IPS-NIHi7 (cell line): ENCODE measurements around the gene ZNF584.
"Not testable (repeated sequence)": the region's sequence is repeated elsewhere in the genome, so short reads cannot be mapped to it uniquely, and the experiment has no call there.

Experiments used
- DNase-seq: peaks from one replicate; pipeline ENCODE4 v3.0.0; 2012; ENCODE audit warnings: mixed read lengths; ENCODE audit errors: extremely low spot score

Gene ZNF584

DNA sequence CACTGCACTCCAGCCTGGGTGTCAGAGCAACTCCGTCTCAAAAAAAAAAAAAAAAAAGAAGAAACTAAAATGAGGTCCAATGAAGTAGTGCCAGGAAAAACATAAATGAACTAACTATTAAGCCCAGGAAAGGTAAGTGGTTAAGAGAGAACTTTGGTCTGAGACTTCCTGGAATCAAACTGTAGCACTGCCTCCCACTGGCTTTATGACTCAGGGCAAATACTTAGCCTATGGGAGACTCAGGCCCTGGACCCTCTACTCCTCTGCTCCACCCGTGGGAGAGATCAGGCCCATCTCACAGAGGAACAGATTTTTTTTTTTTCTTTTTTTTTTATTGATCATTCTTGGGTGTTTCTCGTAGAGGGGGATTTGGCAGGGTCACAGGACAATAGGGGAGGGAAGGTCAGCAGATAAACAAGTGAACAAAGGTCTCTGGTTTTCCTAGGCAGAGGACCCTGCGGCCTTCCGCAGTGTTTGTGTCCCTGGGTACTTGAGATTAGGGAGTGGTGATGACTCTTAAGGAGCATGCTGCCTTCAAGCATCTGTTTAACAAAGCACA lies 4.5 kb upstream of the ZNF584 start:
- DNase-seq: not testable (repeated sequence)

DNA sequence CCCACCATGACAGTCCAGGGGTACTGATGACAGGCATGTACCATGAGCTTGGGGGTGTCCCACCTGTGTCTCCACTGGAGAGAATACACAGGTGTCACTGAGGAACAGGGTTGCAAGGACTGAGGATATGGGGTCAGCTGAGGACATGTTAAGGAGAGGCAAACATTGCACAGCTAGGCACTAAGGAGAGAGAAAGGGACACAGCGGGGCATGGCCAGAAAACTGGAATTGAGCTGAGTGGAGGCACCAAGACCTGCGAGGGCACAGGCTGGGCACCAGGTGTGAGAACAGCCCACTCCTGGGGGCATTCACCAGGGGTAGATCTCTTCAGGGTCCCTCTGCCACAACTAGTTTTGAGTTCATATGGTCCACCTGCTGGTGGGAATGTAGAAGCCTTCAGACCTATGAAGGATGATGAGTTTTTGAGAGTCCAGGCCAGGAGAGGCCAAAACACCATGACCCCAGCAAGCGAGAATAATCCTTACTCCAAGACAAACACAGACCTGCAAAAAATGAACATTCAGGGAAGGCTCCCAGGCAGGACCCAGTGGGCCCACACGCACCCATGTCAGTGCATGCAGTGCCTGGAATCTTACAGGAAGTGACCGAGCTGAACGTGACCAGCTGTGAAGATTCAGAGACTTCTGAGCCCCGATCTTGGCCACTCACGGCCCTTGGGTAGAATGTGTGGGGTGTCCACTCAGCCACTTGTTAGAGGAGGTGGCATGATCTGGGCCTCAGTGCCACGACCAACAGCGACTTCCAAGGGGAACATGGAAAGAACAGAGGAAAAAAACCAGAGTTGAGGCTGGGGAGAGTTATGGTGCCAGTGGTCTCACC lies 1.4 kb upstream of the ZNF584 start:
- DNase-seq: no peak

DNA sequence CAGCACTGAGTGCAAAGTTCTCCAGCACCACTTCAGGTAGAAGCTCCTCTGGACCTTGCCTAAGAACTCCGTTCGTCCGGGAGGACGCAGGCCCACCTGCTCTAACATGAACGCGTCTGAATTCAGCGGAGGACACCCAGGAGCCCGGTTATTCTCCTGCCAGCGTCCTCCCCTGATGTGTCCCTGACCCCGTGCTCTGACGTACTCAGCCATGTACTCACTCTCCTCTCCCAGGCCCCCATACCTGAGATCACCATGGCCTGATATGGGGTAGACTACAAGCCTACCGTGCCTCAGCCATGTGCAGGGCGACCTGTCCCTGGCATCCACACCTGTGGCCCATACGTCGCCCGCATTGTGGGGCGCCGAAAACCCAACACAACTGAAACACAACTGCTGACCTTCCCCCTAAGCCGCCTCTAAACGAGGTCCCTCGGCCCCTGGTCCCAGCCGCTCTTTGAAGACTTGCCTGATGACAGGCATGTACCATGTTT lies 744 bp upstream of the ZNF584 start:
- peak; percentile 8 for DNase-seq

DNA sequence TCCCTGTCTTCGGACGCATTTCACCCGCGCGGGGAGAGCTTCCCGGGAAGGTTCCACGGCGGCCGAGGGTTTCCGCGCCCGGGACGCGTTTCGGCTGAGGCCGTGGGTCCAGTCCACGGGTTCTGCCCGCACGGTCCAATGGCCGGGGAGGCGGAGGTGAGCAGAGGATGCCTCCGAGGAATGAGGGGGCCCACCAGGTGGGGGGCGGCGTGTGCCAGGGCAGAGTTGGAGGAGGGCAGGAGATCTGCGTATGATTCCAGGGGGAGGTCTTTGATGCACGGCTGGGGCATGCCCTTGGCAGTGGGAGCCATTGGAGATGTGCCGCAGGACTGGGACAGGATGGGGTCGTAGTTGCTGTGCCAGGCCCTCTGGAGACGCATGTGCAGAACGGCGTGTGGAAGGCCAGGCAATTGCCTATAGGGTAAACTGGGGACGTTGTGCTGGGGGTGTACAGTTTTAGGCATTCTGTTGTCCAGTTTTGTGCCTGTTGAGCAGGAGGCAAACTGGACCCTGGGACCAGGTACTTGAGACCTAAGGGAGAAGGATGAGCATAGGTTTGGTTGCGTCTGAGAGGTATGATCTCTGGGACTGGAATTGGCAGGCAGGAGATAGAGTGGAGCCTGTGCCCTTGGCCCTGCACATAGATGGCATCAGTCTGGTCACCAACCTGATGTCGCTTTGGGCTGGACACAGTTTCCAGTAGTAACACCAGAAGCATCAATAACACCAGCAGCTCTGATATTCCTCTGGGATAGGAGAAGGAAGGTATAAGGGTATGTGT lies 751 bp downstream of the ZNF584 start:
- peak; percentile 21 for DNase-seq

DNA sequence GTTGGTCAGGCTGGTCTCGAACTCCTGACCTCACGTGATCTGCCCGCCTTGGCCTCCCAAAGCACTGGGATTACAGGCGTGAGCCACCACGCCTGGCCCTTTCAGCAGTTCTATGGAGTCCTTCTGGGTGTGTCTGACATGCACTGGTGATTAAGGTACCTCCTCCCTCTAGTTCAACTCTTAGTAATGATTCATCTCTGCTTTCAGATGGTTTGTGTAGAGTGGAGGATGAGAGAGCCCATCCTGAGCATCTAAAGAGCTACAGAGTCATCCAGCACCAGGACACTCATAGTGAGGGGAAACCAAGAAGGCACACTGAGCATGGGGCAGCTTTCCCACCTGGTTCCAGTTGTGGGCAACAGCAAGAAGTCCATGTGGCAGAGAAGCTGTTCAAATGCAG lies 8.2 kb downstream of the ZNF584 start:
- no peak for DNase-seq

DNA sequence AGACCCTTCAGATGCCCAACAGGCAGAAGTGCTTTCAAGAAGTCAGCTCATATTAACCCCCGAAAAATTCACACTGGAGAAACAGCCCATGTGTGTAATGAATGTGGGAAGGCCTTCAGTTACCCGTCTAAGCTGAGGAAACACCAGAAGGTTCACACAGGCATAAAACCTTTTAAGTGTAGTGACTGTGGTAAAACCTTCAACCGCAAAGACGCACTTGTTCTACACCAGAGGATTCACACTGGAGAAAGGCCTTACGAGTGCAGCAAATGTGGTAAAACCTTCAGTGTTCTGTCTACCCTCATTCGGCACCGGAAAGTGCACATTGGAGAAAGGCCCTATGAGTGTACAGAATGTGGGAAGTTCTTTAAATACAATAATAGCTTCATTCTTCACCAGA lies 8.6 kb downstream of the ZNF584 start:
- no peak for DNase-seq

DNA sequence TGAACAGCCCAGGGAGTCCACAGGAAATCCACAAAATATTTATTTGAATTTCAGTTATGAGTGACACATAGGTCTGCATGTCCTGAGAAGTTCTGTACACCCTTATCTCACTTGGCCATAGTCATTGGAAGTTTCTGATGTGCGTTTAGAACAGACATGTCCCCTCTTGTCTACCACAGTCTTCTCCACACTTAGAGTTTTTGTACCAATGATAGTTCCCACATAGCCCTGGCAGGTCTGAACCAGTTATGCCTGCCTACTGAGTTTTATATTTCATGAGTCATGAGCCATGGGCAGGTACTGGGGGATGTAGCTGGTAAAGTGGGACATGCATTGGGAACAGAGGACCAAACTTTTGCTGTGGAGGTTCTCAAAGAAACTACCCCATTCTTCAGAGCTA lies 20.2 kb downstream of the ZNF584 start:
- DNase-seq: no peak

DNA sequence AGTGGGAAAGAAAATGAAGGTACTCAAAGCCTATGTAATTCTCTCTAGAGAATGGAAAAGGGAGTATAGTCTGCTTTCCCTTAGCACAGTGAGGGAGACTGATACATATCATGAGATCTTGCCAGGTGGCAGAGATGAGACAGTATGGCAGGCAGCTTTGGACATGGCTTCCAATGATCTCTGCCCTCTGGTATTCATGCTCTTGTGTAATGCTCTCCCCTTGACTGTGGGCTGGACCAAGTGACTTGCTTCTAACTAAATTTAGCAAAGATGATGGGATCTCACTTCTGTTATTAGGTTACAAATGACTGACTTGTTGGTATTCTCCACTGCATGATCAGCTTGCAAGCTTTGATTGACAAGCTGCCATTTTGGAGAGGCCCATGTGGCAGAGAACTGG lies 21.3 kb downstream of the ZNF584 start:
- DNase-seq: no peak

DNA sequence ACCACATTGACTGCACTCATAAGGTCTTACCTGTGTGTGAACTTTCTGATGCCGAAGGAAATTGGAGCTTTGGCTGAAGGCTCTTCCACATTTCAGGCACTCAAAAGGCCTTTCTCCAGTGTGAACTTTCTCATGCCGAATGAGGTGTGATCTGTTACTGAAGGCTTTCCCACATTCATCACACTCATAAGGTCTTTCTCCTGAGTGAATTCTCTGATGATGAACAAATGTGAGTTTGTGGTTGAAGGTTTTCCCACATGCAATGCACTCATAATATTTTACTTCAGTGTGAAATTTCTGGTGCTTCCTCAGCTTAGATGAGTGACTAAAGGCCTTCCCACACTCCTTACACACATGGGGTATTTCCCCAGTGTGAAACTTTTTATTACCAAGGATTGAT lies 25.8 kb downstream of the ZNF584 start:
- no peak for DNase-seq

DNA sequence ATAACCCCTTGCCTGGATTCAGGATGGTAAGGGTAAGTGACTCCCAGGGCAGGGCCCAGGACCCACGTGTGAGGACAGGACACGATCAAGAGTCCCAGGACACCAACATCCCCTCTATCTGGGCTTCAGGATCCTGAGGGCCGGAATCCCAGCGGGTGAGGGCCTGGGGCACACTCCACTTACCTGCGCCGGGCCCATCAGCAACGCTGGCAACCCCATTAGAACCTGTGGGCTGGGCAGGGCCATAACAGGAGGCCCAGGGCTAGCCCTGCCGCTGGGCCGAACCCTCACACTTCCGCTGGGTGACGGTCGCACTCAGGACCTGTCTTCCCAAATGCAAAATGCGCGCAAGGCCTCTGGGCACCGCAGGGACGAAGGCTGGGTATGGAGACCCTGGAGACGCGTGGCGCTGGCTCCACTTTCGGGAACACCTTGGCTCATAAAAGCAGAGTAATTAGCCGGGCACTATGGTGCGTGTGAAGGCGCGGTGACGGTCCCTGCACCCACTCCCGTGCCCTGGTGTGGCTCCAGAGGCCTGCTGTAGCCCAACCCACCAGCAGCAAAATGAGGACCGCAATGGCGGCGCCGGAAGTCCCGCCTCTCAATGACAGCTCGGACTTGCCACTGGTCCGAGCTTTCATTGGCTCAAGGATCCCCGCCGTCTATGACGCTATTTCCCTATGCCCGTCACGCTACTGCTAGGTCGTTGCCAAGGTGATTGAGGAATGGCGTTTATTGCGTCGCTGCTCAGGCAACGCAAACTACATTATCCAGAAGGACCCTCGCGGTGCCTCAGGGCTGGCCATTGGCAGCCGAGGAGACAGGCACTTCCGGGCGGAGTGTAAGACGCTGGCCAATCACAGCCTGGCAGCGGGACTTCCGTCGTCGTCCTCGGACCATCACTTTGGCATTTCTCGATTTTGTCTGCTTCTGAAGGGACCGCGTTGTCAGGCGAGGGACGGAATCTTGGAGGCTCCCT lies 31.4 kb downstream of the ZNF584 start, which contains the start of gene ZNF132:
TSS of gene ZNF132 (minus strand) at position 578 of the 979 bp plus-strand sequence. CDS start at position 246, 332 bp downstream.
- peak; percentile 73 for DNase-seq

DNA sequence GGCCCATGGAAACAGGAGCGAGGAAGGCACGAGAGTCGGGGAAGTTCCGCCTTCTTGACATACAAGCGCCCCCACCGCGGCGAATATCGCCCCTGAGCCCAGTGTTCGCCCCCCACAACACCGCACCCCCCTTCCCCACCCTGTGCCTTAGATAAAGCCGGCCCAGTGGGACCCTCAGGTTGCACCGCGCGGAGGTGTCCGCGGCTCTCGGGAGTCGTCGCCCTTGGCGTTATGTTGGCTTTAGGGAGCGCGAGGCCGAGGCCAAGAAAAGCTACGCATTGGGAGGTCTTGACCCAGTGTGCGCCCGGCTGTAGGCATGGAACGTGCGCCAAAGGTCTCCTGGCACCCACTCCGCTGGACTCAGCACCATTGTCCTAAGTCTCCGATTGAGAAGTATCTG lies 32.1 kb downstream of the ZNF584 start:
- no peak for DNase-seq

DNA sequence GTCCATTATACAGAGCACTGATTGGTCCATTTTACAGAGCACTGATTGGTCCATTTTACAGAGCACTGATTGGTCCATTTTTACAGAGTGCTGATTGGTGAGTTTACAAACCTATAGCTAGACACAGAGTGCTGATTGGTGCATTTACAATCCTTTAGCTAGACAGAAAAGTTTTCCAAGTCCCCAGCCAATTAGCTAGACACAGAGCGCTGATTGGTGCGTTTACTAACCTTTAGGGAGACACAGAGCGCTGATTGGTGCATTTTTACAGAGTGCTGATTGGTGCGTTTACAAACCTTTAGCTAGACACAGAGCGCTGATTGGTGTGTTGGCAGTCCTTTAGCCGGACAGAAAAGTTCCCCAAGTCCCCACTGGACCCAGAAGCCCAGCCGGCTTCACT lies 34.5 kb downstream of the ZNF584 start:
- not testable (repeated sequence) for DNase-seq

DNA sequence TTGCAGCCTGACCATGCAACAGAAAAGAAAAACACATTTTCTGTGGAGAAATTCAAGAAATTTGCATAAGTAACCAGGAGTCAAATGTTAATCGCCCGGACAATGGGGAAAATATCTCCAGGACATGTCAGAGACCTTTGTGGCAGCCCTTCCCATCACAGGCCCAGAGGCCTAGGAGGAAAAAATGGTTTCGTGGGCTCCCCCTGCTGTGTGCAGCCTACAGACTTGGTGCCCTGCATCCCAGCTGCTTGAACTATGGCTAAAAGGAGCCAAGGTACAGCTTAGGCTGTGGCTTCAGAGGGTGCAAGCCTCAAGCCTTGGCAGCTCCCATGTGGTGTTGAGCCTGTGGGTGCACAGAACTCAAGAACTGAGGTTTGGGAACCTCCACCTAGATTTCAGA lies 40.4 kb downstream of the ZNF584 start:
- not testable (repeated sequence) for DNase-seq

DNA sequence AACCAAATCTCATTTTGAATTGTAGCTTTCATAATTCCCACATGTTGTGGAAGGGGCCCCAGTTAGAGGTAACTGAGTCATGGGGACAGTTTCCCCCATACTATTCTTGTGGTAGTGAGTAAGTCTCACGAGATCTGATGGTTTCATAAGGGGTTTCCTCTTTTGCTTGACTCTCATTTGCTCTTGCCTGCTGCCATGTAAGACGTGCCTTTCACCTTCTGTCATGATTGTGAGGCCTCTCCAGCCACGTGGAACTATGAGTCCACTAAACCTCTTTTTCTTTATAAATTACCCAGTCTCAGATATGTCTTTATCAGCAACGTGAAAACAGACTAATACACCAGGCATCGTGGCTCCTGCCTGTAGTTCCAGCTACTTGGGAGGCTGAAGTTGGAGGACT lies 41.5 kb downstream of the ZNF584 start:
- not testable (repeated sequence) for DNase-seq

DNA sequence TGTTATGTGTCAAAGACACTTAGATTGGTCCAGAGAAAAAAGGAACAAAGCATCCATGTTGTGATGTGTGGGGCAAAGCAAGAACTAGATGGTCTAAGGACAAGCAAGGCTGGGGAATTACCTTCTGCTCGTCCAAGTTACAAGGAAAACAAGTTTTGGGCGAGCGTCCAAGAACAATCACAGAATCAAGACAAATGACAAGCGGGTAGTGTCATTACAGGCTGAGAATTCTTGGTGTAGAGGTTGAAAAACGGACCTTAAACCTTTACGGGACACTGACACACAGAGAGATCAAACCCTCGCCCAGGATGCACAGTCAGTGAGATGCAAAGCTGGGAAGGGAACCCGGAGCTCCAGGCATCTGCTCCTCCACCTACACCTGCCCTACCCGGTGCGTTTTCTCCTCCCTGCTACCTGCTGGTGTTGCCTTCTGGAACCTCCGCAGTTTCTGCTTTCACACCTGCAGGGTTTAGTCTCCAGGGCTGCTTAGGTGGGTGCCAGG lies 42.5 kb downstream of the ZNF584 start:
- DNase-seq: no peak

DNA sequence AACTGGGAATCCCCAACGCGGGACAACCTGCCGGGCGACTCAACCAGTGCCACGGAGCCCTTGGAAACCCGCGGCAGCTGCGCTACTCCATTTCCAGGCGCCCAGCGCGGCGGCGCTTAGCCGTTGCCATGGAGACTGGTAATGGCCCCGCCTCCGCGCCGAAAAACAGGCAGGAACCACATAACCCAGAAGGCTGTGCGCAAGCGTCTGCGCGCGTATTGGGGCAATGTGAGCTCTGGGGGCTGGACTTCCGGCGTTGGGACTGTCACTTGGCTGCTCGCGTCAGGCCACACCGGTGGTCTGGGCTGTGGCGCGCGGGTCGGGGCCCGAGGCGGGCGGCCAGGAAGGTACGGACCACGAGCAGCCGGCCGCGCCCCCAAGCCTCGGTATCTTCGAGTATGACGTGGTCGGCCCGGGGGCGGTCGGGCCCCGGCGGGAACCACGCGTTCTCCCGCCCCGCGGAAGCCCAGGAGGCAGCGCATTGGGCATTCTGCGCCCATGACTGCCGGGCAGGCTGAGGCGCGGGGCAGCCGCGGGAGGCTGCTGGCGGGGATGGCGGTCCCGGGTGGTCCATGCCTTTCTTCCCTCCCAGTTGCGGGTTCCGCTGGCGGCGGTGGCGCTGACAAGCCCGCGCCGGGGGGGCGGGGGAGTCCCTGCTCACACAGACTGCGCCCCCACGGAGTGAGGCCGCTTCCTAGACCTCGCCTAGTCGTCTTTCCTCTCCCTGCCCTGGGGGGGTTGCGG lies 43.1 kb downstream of the ZNF584 start, which contains the start of gene ZNF324B:
TSS of gene ZNF324B (plus strand) at position 265 of the 744 bp plus-strand sequence. CDS start 2,080 bp downstream, outside the sequence.
- peak; percentile 100 for DNase-seq

DNA sequence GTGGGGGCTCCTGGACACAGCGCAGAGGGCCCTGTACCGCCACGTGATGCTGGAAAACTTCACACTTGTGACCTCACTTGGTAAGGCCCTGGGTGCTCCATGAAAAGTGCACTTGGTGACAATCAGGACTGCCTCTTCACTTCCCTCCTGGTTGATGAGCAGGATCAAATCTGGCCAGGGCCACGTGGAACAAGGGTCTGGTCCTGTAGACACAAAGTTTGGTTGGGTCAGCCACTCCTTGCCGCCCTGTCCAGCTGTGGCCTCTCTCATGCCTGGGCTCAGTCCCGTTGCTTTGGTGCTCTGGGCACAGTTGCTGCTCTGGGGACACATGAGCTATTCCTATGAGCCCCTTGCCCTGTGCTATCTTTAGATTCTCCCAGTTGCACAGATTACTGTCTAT lies 45.3 kb downstream of the ZNF584 start:
- no peak for DNase-seq

DNA sequence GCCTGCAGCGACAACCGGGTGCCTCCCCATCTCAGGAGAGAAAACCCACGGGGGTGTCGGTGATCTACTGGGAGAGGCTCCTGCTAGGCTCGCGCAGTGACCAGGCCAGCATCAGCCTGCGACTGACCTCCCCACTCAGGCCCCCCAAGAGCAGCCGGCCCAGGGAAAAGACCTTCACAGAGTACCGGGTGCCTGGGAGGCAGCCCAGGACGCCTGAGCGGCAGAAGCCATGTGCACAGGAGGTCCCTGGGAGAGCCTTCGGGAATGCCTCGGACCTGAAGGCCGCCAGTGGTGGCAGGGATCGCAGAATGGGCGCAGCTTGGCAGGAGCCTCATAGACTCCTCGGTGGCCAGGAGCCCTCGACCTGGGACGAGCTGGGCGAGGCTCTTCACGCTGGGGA lies 46.9 kb downstream of the ZNF584 start:
- no peak for DNase-seq

DNA sequence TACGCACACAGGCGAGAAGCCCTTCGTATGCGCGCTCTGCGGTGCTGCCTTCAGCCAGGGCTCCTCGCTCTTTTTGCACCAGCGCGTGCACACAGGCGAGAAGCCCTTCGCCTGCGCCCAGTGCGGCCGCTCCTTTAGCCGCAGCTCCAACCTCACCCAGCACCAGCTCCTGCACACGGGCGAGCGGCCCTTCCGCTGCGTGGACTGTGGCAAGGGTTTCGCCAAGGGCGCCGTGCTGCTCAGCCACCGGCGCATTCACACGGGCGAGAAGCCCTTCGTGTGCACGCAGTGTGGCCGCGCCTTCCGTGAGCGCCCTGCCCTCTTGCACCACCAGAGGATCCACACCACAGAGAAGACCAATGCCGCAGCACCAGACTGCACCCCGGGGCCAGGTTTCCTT lies 47.7 kb downstream of the ZNF584 start:
- DNase-seq: no peak

DNA sequence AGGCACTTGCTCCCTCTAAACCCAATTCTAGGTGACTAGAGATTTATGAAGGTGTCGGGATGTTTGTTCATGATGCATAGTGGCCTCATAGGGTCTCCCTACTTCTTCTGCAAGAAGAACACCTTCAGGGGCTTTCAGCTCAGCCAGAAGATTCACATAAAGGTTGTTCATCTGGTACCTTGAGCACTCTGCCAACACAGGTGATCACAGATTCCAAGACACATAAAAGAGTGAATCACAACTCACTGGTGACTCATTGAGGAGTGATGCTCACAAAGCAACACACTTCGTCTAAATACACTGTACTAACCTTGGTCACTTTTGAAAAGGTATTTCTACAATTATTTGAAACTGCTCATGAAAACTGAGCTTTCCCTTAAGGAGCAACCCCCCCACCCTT lies 51.6 kb downstream of the ZNF584 start:
- no peak for DNase-seq
